AG04449 (cell line): ENCODE data around the gene MKX.

Experiments used
- CTCF ChIA-PET: fragments of 350-600 bp; formaldehyde crosslinking; extraction: SDS; loops from one replicate; lab custom pipeline; 2021; ENCODE audit warnings: antibody characterized with exemption; lab: Yijun Ruan, JAX
- POLR2A ChIA-PET: fragments of 400-600, 350-600 bp; formaldehyde crosslinking; extraction: SDS; loops from one replicate; lab custom pipeline; 2020; ENCODE audit warnings: antibody characterized with exemption, inconsistent platforms; lab: Yijun Ruan, JAX
- DNase-seq: peaks from one replicate; pipeline ENCODE4 v3.0.0-alpha.2; 2010; ENCODE audit warnings: low read depth, low spot score
- H3K4me3 ChIP-seq: 2 replicates; pipeline ENCODE4 v1.5.1; 2011; ENCODE audit warnings: low read depth, mild to moderate bottlenecking, control low read depth, low read length
- TF ChIP-seq, protein P1 (sequence below): IDR thresholded peaks from one replicate; pipeline ENCODE4 v1.5.1; 2011; ENCODE audit warnings: mild to moderate bottlenecking, moderate library complexity, low read length, control low read depth, inconsistent platforms; ENCODE audit not compliant: insufficient read depth; ENCODE audit errors: missing control alignments

MKX gene

DNA sequence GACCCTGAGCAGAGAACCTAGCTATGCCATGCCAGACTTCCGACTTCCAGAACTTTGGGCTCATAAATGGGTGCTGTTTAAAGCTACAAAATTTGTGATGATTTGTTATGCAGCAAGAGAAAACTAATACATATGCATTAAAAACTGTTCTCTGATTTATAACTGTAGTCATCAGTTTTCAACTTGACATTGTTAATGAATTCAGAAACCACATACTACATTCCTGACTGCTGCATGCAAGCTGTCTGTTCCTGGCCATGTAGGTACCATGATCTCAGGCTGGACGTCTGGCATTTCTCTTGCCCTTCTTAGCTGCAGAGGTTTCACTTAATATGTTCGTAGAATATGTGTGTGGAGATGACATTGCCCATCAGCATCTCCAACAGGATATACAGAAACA lies 28.4 kb downstream of the MKX start:
- DNase-seq: no peak
- TF ChIP-seq, protein P1, sequence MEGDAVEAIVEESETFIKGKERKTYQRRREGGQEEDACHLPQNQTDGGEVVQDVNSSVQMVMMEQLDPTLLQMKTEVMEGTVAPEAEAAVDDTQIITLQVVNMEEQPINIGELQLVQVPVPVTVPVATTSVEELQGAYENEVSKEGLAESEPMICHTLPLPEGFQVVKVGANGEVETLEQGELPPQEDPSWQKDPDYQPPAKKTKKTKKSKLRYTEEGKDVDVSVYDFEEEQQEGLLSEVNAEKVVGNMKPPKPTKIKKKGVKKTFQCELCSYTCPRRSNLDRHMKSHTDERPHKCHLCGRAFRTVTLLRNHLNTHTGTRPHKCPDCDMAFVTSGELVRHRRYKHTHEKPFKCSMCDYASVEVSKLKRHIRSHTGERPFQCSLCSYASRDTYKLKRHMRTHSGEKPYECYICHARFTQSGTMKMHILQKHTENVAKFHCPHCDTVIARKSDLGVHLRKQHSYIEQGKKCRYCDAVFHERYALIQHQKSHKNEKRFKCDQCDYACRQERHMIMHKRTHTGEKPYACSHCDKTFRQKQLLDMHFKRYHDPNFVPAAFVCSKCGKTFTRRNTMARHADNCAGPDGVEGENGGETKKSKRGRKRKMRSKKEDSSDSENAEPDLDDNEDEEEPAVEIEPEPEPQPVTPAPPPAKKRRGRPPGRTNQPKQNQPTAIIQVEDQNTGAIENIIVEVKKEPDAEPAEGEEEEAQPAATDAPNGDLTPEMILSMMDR: no peak
- ChIA-PET CTCF (interaction anchor here (1.4 to 2.0 kb wide), 3 partner anchors 9 to 25 kb away, joined by 3 to 5 read pairs (median 5); no protein-coding TSS in a partner anchor), POLR2A (no interaction called here)
- no peak overlapping the region for H3K4me3 ChIP-seq

DNA sequence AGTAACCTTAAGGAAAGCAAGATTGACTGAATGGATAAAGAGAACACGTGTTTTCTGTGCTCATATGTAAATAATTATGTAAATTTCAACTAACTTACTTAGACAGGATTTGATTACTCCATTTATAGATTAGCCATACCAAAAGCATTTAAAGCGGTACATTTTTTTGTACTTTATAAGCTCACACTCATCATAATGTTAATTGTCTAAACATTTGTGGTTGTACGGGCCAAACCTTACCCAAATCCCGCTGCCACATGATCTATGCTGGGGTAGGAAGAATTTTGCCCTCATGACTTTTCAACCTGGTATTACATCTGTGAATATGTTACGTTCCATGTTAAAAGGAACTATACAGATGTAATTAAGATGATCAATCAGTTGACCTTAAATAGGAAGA lies 29.1 kb downstream of the MKX start:
- H3K4me3 ChIP-seq: no peak overlapping the region
- POLR2A ChIA-PET: no interaction called here
- TF ChIP-seq, protein P1: no peak
- no peak for DNase-seq
- CTCF ChIA-PET: interaction anchor here (1.0 to 2.0 kb wide), 3 partner anchors 9 to 26 kb away, joined by 3 to 5 read pairs (median 5); no protein-coding TSS in a partner anchor

DNA sequence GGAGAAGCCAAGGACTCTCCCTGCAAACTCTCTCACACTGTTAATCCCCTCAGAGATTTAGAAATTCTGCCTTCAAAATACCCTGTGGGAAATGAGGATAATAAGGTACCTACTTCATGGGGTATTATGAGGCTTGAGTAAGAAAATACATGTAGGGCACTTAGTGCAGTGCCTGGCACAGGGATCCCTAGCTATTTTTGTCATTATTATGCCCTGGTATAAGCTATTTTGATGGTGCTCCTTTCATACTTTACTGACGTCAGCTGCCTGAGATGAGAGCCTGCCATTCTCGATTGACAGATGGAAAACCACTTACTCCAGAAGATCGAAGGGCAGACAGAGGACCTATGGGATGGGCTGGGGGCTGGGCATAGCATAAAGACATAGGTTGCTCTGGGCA lies 30.1 kb downstream of the MKX start:
- TF ChIP-seq, protein P1: no peak
- ChIA-PET CTCF (no interaction called here), POLR2A (no interaction called here)

DNA sequence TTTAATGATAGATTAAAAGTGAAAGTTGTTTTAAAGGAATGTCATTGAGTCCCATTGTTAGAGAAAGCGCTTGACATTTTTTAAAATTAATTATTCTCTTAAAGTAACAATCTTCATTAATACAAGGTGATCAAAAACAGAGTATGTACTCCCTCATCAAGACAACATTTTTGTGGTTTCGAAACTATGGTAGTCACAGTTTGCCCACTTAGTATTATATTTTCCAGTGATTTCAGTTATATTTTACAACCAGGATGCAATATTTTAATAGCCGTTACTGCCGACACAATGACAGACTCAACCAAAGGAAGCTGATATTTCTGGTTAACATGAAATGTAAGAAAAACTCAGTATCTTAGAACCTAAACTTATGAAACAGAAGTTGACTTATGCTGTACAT lies 31.3 kb downstream of the MKX start:
- no peak for DNase-seq
- H3K4me3 ChIP-seq: no peak overlapping the region; the same call in 1 of the 2 replicates
- ChIA-PET CTCF (interaction anchor here (1.0 kb wide), 1 partner anchor 8 kb away, joined by 5 read pairs; no protein-coding TSS in a partner anchor), POLR2A (interaction anchor here (0.7 to 1.4 kb wide), 4 partner anchors 19 to 290 kb away, joined by 3 to 6 read pairs (median 3); no protein-coding TSS in a partner anchor)
- TF ChIP-seq, protein P1: no peak

More for the DNA sequence above, 30.1 kb downstream of the MKX start:
- DNase-seq: no peak
- H3K4me3 ChIP-seq: no peak overlapping the region

DNA sequence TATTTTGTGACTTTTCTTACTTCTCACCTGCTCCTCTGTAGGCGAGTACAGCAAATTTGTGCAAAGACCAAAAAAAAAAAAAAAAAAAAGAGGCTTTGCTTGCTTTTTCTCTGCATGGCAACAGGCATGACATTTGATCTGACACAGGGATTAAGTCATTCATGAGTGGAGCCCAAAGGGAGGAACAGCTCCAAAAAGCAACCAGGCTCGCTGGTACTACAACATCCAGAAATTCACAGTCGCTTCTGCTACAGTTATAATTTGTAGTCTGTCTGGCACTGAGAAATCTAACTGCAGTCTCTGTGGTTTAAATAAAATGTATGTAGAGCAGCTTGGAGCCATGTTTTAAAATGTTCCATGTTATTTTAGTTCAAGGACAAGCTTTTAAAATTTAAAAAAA lies 31.7 kb downstream of the MKX start:
- POLR2A ChIA-PET: interaction anchor here (0.7 to 1.4 kb wide), 4 partner anchors 18 to 291 kb away, joined by 3 to 6 read pairs (median 3); no protein-coding TSS in a partner anchor
- TF ChIP-seq, protein P1: no peak
- H3K4me3 ChIP-seq: no peak overlapping the region
- no peak for DNase-seq
- CTCF ChIA-PET: interaction anchor here (1.0 kb wide), 1 partner anchor 9 kb away, joined by 5 read pairs; no protein-coding TSS in a partner anchor

DNA sequence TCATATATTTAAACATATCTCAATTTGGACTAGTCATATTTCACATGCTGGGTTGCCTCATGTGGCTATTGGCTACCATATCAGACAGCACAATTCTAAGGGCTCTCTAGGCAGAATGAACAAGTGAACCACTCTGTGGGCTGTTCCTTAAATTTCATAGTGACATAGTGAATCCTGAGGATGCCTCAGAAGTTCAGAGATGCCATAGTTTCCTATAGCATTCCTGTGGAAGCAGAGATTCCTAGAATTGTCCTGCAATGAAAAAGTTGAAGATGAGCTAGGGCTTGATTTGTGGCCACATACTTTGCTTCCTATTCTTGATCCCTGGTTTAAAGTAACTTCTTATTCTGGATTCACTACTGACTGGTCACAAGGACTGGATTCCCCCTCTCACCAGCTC lies 35.6 kb downstream of the MKX start:
- TF ChIP-seq, protein P1: no peak
- CTCF ChIA-PET: interaction anchor here (1.7 kb wide), 1 partner anchor 11 kb away, joined by 4 read pairs; no protein-coding TSS in a partner anchor
- POLR2A ChIA-PET: interaction anchor here (0.9 to 1.4 kb wide), 2 partner anchors 13 to 33 kb away, joined by 3 to 9 read pairs; no protein-coding TSS in a partner anchor
- no peak for DNase-seq
- no peak overlapping the region for H3K4me3 ChIP-seq
